ENCODE results near the gene STXBP6.

DNA sequence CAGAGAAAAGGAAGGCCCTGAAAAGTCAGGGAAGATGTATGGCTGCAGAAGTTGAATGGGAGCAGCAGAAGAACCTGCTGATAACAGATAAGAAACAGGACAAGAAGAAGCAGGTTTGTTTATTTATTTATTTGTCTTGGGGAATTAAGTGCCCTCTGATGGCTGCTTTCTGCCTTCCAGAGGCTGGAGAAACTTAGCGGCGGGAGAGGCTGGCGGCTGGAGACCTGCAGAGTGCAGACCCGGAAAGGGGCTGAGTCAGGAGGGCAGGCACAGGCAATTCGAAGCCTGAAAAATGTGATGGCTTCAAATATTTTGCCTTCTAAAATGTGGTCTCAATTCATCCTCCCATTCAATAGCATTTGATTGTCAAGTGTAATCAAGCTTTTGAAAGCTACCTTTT is 247.7 kb downstream of the STXBP6 start:
- TF ChIP-seq POLR2A (IDR thresholded peaks at IDR 0.05; ENCODE audit: low read depth, low read length) (no peak), TAF1 (IDR thresholded peaks at IDR 0.05; ENCODE audit: borderline replicate concordance, low read depth, low read length) (no peak)

Measured in GM12892 (cell line).